HG02884 (cell line): ENCODE results near the gene ADAMTSL5.
"Not testable (repeated sequence)": the region's sequence is repeated elsewhere in the genome, so short reads cannot be mapped to it uniquely, and the experiment has no call there.

Source experiments
- ATAC-seq: cut with Tn5 transposase; IDR thresholded peaks from one replicate; pipeline ENCODE4 v1.9.1; 2021; ENCODE audit warnings: mild to moderate bottlenecking, moderate library complexity; ENCODE audit not compliant: unreplicated experiment

Gene ADAMTSL5

DNA sequence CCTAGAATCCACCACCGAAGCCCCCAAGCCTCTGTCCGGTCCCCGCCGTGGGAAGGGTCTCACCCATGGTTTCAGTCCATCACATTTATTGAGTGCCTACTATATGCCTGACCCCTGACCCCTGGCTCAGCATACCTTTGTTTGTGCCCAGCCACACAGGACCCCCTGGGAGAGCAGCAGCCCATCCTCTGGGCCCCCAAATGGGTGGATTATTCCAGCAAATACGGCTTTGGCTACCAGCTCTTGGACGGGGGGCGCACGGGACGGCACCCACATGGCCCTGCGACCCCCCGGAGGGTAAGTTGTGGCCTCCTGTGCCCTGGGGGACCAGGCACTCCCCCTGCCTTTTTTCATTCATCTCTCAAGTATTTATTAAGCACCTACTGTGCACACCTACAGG lies 18.8 kb upstream of the ADAMTSL5 start:
- ATAC-seq: no peak

DNA sequence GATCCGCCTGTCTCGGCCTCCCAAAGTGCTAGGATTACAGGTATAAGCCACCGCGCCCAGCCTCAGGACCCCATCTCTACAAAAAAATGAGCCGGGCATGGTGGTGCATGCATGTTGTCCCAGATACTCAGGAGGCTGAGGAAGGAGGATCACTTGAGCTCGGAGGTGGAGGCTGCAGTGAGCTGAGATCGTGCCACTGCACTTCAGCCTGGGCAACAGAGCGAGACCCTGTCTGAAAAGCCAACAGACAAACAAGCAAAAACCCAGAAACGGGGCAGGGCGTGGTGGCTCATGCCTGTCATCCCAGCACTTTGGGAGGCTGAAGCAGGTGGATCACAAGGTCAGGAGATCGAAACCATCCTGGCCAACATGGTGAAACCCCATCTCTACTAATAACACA lies 18.0 kb upstream of the ADAMTSL5 start:
- not testable (repeated sequence) for ATAC-seq

DNA sequence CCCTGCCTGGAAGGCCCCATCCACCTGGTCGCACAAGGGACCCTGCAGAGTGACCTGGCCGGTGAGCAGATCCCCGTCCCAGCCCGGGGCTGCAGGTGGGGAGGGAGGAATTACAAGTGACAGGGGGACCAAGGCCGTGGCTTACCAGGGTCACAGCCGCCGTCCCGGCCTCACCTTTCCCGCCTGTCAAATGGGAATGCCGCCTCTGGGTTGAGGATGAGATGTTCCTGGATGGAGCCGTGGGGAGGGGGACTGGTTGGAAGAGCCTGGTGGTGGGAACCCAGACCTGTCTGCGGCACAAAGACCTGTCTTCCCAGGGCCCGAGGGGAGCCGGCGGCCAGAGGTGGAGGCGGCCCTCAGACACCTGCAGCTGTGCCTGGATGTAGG lies 16.6 kb upstream of the ADAMTSL5 start:
- no peak for ATAC-seq

DNA sequence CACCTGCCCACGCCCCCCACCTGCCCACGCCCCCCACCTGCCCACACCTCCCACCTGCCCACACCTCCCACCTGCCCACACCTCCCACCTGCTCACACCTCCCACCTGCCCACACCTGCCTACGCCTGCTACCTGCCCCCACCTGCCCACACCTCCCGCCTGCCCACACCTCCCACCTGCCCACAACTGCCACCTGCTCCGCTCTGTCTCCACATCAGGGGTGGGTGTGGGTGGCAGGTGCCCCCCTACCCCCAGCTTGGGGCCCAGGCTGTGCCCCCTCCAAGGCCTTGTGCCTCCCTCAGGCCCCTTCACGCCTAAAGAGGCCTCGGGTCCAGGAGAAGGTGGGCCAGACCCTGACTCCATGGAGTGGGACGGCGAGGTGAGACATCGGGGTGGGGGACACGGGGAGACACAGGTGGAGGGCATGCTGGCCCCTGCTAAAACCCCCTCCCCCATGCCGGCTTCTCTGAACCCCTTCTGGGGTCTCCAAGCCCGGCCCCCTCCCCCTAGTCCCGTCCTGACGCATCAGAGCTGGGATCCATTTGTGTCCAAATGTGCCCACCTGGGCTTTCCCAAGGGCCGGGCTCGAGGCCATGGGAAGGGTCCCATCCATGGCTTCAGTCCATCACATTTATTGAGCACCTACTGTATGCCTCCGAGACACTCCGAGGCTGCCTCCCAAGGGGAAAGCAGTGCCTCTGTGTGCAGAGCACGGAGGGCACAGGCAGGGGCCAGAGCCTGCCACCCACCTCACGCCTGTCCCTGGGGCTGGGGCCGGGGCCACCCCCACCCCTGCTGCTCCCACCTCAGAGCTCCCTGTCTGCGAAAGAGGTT lies 16.0 kb upstream of the ADAMTSL5 start:
- no peak for ATAC-seq

DNA sequence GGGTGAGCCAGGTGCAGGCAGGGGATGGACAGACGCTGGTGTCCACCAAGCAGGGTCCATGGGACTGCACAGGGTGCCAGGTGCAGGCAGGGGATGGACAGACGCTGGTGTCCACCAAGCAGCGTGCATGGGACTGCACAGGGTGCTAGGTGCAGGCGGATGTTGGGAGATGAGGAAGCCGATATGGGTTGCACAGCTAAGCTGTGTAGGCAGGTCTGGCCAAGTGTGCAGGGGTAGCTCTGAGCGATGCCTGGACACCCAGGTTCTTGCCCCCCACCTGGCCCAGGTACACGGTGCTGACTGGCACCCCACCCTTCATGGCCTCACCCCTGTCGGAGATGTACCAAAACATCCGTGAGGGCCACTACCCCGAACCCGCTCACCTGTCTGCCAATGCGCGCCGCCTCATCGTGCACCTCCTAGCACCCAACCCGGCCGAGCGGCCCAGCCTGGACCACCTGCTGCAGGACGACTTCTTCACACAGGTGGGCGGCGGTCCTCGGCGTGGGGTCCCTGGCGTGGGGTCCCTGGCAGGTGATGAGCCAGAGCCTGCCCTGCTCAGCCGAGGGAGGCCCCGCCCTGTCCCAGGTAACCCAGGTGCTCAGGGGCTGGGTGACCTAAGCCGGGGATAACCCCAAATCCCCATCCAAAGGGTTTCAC lies 15.0 kb upstream of the ADAMTSL5 start:
- ATAC-seq: no peak

DNA sequence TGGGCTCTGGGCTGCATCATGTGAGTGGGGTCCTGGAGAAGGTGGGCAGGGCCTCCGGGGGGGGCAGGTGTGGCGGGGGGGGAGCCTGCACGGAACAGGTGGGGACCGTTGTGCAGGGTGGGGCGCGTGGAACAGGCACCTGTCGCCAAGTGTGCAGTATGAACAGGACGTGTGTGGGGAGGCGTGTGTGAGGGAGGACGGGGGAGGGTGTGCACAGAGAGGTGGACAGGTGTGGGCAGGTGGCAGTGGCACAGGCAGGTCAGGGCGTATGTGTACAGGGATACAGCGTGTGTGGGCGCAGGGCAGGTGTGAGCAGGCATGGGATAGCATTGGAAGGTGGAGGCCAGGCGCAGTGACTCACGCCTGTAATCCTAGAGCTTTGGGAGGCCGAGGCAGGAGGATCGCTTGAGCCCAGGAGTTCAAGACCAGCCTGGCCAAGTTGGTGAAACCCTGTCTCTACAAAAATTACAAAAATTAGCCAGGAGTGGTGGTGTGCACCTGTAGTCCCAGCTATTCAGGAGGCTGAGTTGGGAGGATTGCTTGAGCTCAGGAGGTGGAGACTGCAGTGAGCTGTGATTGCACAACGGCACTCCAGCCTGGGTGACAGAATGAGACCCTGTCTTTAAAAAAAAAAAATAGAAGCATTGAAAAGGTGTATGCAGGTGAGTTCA lies 14.3 kb upstream of the ADAMTSL5 start:
- no peak for ATAC-seq

DNA sequence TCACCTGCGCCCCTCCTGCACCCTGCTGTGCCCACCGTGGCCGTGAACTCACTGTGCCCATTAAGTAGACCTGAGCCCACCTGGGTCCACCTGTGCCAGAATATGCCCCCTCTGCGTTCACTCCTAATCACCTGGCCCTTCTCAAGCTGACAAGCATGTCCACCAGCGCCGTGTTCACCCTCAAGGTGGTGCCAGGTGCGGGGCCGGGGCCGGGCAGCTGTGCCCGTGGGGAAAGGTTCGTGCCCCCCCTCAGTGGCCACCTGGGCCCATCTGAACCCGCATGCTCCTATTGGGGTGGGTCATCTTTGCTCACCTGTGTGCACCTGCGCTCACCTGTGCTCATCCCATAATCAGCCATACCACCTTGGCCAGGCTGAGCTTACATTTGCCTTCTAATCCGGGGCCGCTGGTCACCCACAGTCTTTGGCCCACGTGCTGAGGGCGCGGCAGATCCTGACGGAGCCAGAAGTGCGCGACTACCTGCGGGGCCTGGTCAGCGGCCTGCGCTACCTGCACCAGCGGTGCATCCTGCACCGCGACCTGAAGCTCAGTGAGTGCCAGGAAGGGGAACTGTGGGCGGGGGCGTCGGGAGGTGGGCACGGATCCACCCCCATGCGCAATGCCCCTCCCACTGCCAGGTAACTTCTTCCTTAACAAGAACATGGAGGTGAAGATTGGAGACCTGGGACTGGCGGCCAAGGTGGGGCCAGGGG lies 13.4 kb upstream of the ADAMTSL5 start:
- no peak for ATAC-seq

DNA sequence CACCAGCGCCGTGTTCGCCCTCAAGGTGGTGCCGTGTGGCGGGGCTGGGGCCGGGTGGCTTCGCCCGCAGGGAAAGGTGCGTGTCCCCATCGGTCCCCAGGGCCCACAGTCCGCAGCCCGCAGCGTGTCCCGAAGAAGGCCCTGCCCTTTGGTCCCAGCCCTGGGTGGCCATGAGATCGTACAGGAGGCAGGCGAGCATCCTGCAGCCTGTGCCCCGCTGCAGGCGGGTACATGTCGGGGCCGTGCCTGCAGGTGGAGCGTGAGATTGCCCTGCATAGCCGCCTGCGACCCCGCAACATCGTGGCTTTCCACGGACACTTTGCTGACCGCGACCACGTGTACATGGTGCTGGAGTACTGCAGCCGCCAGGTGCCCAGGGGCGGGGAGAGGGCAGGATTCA lies 12.5 kb upstream of the ADAMTSL5 start:
- no peak for ATAC-seq

DNA sequence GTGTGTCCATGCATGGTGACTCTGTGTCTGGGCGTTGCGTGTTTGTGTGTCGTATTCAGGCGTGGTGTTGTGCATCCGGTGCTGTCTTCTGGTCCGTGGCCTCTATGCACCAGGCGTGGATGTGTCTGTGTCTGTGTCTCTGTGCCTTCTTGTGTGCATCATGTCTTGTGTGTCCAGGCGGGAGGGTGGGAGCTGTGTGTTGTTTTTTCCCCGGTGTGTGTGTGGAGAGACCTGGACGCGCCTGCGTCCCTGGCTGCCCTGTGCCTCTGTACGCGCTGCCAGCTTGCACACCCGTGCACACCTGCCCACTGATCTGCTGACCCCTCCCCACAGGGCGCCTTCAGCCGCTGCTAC lies 12.1 kb upstream of the ADAMTSL5 start:
- no peak for ATAC-seq

DNA sequence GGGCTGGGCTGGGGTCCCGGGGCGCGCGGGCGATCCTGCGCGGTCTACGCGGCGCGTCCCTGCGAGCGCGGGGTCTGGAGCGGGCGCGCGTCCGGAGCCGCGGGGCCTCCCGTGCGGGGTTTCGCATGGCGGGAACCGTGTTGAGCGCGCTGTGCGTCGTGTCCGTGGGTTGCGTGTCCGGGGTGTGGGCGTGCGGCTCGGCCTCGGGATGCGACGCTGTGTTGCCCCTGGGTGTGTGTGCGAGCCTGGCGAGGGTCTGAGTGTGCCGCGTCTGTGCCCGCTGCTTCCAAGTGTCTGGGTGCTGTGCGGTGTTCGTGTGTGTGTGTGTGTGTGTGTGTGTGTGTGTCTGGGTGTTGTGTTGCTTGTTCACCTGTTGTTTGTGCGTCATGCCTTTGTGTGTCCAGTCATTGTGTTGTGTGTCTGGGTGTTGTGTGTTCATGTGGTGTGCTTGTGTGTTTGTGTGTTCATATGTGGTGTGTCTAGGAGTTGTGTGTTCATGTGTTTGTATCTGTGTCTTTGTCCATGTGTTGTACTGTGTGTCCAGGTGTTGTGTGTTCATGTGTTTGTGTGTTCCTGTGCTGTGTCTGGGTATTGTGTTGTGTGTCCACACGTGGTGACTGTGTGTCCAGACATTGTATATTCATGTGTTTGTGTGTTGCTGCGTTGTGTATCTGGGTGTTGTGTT lies 11.6 kb upstream of the ADAMTSL5 start:
- no peak for ATAC-seq

DNA sequence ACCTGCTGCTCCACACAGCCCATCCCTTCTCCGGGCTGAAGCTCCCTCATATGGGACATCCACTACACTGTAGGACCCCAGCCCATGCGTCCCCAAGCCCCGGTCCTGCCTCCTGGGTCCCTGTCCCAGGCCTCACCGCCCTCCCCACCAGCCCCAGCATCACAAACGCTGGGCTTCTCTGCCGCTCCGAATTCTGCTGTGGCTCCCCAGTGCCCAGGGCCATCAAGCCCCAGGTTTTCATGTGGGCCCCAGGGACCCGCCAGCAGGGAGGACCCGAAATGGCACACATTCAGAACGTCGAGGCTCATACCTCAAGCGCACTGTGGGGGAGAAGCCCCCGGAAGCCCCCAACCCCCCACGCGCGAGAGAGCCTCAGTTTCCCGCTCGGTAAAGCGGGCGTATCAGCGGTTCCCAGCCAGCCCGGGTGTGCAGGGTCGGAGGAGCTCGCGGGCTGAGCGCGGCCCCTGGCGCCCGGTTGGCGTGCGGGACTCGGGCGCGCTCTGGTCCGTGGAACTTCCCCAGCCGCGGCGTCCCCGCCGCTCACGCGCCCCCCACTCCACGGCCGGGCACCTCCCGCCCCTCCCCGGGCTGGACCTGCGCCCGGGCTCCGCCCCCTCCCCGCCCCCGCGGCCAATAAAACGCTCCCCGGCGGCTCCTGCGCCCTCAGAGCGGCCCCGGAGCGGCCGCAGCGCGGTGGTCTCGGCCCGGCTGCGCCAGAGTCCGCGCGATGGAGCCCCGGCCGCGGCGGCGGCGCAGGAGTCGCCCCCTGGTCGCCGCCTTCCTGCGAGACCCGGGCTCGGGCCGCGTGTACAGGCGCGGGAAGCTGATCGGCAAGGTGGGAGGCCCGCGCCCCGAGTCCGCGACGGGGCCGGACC lies 10.8 kb upstream of the ADAMTSL5 start, which contains the start of gene PLK5:
PLK5 (plus strand) TSS at position 666 of the 875 bp plus-strand sequence. CDS start 2,920 bp downstream, outside the sequence.
- ATAC-seq: no peak

DNA sequence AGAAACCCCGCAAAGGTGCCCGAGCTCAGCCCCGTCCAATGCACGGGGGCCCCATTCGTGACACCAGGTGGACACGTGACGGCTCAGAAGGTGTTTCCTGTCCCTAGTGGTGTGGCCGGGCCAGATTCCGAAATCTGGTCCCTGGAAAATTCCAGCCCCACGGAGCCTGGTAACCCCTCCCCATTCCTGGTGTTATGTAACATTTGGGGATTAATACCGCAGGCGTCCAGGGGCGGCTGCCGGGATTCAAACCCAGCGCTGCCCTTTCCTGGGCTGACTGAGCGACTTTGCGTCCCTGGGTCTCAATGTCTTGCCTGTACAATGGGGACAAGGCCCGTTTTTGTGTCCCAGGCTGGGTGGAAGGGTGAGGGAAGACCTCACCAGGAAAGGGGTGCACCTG lies 10.0 kb upstream of the ADAMTSL5 start:
- ATAC-seq: no peak

DNA sequence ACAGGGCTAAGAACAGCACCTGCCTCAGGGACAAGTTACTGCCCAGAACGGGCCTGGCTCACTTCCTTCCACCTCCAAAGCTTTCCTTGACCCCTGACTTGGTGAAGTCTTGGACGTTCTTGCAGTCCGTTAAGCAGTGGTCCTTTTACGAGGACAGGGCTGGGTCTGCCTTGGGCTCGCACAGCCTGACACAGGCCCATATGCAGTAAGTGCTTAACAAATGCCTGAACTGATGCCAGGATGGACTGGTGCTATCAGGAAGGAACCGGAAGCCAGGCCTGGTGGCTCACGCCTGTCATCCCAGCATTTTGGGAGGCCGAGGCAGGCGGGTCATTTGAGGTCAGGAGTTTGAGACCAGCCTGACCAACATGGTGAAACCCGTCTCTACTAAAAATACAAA lies 9.2 kb upstream of the ADAMTSL5 start:
- no peak for ATAC-seq

DNA sequence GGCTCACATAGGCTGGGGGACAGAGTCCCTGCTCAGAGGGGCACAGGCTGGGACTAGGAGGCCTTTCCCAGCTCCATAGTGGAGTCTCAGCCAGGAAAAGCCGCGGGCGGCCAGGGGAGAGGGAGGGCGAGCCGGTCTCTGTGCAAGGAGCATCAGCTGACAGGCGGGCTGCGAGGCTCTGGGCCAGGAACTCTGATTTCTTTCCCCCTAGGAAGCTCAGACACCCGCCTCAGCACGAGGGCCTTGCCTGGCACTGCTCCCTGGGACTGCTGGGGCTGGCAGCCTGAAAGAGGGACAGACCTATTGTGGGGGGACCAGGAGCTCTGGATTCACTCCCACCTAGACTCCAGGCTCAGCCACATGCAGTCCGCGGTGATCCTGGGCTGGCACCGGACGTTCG lies 8.8 kb upstream of the ADAMTSL5 start:
- ATAC-seq: no peak

DNA sequence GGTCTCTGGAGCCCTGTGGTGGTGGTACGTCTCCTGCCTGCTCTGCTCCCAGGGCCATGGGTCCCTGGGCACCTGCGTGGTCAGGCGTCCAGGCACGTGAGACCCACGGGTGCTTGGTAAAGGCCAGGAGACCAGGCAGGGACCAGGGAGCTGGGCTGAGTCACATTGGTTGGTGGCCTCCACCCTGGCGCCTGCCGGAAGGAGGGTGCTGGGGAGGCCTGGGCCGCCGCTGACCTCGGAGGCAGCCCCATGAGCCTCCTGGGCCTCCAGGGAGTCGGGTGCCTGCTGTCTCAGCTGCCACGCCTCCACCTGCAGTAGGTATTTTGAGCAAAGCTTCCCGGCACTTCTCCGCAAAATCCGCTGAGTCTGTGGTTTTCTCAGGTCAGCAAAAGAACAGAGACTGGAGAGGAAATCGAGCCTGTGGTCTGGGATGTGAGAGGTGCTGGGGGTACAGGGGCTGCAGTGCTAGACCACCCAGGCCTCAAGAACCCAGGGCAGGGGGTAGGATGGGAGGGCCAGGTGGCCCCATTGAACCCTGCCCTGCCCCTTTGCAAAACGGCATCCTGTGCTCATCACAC lies 7.5 kb upstream of the ADAMTSL5 start:
- no peak for ATAC-seq

DNA sequence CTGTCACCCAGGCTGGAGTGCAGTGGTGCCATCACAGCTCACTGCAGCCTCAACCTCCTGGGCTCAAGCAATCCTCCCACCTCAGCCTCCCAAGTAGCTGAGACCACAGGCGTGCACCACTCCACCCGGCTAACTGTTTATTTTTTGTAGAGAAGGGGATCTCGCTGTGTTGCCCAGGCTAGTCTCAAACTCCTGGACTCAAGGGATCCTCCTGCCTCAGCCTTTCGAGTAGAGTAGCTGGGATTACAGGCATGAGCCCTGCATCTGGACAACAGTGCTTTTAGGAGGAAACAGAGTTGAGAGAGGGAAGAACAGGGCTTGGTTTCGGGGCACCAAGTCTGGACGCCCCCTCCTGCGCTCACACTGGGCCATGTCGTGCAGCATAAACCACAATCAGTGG lies 7.0 kb upstream of the ADAMTSL5 start:
- ATAC-seq: not testable (repeated sequence)

DNA sequence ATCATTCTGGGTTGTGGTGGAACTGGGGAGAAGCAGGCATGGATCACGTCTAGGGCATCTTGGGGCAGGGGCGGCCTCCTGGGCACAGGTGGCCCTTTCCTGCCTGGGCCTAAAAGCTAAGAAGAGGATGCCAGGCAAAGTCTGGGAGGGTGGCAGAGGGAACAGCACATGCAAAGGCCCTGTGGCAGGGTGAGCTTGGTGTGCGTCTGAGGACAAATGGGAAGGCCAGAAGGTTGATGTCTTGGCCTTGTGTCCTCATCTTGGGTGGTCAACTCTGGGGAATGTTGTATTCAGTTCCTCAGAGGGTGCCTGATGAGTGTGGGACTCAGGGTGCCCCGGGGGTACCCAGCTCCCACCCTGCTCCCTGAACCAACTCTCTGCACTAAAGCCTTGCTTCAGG lies 5.7 kb upstream of the ADAMTSL5 start:
- ATAC-seq: no peak

DNA sequence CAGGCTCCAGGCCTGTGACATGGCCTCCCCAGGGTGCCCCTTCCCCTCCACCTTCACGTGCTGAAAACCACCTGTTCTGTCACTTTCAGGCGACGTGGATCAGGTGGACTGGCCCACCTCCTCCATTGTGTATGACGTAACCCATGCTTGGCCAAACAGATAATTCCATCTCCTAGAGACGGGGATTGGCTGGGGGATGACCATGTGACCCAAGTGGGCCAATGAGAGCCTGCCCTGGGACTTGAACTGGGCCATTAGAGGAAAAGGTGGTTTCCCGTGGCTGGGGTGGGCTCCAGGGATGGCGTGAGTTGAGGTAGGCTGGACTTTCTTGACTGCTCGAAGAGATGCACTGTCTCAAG lies 3.6 kb upstream of the ADAMTSL5 start:
- no peak for ATAC-seq

DNA sequence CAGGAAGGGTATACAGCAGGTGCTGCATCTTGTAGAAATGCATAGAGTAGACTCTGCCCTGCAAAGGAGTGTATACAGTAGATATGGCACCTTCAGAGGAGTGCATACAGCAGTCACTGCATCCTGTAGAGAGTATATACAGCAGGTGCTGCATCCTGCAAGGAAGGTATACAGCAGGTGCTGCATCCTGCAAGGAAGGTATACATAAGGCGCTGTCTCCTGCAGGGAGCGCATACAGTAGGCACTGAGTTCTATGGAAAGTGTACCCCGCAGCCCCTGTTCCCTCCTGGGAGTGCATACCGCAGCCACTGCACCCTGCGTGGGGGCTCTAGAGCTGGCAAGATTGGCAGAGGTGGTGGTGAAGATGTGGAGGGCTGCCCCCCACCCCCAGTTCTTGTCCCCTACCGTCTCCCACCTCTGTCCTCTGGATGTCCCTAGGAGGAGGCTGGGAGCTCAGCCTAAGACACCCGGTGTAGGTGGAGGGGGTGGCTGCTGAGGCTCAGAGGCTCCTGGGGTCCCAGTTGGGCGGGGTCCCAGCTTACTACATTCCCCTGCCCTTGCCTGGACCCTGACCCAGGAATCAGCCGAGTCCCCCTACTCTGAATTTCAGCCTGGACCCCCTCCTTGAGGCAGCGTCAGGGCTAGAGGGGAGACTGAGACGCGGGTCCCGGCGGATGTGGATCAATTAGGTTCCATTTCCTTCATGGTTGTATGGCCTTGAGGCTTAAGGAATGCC lies 2.3 kb upstream of the ADAMTSL5 start:
- no peak for ATAC-seq
